Hypothalamus (tissue), 51 donors: ENCODE results near the gene PIK3C2G.
"Not testable (repeated sequence)": the region's sequence is repeated elsewhere in the genome, so short reads cannot be mapped to it uniquely, and the experiment has no call there.

Source experiments
- DNase-seq, 51 donors: peaks; one replicate each; lab custom pipeline; 2025; lab: John Stamatoyannopoulos, UW

PIK3C2G gene

DNA sequence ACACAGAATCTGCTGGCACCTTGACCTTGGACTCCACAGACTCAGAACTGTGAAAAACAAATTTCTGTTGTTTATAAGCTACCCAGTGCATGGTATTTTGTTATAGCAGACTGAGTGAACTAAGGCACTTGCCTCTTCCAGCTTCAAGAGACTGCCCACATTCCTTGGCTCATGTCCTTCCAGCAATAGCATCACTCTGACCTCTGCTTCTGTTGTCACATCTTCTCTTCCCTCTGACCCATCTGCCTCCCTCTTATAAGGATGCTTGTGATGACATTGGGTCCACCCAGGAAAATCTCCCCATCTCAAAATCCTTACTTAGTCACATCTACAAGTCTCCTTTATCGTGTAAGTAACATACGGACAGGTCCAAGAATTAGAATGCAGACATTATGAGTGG is 200.4 kb downstream of the PIK3C2G start:
- DNase-seq = peak in 1 of 51 donors; percentile 1

DNA sequence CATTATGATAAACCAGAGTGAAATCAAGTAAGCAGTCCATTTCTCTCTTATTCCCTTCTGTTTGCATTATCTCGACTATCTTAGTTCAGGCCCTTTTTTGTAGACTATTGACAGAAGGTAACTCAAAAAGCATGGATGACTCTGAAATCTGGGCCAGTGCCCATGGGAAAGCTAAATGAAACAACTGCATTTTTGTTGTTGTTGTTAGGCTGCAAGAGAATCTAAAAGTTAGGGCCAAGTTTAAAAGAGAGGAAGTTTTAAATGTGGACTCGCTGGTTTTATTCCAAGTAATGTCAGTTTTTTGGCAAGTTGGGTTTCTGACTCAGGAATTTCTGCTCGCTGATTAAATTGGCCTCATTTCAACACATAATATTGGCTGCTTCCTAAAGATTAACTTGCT is 201.1 kb downstream of the PIK3C2G start:
- peak in 5 of 51 donors; percentile 1 to 35 (median 14) for DNase-seq

- no peak for DNase-seq
These were observed 206.4 kb downstream of the PIK3C2G start for GRCh38 chr12:18467620-18468245.

DNA sequence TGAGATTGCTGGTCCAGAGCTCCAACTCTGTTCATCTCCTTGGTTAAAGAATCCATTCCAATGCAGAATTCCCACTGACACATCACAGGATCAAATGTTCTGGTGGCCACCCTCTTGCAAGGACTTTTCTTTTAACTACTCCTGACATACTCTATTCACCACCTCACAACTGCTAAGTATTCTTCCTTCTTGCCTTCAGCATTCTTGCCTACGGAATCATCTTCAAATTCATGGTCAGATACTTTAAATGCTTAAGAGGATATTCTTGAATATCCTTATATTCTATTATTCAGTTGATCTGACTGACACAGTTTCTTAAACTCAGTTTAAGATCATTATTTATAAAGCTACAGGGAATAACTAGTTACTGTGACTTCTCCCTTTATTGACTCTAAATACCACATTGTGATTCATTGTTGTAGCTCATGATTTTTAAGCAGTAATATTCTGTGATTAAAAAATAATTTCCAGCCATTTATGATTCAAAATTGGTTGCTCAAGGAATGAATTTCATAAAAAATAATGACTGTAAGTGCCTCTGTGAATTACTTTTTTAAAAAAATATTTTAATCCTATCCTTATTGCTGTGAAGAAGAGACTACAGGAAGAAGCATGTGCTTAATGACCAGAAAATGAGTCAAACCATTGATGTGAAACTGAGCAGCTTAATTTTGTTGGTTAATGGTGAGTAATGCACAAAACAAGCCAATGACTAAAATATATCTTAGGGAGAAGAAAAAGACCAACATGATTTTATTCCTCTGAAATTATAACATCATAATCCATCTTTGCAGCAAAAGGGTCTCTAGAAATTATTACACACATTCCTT is 207.1 kb downstream of the PIK3C2G start:
- DNase-seq = no peak

- DNase-seq = no peak
These were observed 208.9 kb downstream of the PIK3C2G start for GRCh38 chr12:18470251-18470650.

DNA sequence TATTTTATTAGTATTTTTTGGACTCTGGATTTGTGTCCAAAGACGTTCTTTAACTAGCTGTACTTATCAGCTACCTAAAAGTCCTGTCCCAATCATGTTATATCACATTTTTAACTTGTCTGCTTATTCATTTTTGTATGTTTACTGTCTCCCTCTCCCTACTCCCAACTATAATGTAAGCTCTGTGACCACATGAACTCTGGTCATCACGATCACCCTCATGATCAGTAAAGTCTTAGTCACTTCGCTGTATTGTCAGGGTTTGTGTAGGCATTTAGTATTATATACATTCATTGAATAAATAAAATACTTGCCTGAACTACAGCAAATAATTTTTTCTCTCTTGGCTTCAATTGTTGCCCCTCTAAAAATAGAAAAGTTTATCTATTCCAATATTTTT is 211.0 kb downstream of the PIK3C2G start:
- no peak for DNase-seq

DNA sequence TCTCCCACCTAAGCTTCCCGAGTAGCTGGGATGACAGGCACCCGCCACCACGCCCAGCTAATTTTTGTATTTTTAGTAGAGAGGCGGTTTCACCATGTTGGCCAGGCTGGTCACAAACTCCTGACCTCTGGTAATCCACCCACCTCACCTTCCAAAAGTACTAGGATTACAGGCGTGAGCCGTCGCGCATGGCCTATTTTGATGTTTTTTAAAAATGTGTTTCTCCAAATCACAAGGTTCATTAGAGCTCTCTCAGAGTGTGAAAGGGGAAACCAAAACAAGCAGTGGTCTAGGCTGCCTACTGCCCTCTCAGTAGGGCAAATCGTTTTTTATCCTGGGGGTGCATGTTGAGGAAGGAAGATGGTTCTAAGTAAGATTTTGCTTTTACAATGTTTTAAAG is 211.5 kb downstream of the PIK3C2G start:
- no peak for DNase-seq

GRCh38 chr12:18476861-18477260 is 215.5 kb downstream of the PIK3C2G start:
- DNase-seq = no peak

GRCh38 chr12:18479256-18479655 is 217.9 kb downstream of the PIK3C2G start:
- no peak for DNase-seq

GRCh38 chr12:18482601-18483120 is 221.3 kb downstream of the PIK3C2G start:
- DNase-seq = no peak

DNA sequence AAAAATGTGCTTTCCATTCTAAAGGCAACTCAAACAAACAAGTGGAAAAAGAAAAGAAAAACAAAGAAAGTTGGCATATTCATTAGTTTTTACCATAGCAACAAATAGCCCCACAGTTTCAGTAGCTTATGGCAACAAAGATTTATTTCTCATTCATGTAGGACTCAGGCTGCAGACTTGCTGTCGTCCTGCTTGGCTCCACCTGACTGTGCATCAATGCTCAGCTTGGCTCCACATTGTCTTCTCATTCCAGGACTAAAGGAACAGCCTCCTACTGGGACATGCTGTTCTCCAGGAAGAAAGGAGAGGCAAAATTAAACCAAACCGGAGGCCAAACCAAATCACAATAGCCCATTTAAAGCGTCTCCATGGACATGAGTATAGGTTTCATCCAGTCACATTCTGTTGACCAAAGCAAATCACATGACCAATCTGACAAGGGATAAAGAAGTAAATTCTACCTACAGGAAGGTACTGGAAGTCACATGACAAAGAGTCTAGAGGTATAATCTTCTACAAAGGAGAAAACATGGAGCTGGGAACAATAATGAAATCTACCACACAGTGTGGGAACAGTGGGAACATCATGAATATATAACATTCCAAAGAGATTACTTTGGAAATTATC is 222.5 kb downstream of the PIK3C2G start:
- peak in 32 of 51 donors; percentile 0 to 80 (median 23) for DNase-seq

DNA sequence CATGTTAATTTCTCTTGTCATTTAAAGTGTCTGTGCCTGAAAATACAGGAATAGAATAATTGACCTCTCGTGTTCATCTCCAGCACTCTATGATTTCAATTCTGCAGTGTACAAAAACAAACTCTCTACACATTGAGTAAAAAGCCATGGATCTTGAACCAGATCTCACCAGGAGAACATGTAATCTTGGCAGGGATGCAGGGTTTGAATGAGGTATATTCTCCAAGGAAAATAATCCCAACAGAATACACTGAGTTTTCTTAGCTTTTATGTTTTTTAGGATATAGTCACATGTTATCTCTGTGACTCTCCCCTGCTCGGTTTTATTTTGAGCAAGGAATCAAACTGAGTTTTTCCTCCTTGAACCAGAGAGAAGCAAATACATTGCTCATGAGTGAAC is 224.7 kb downstream of the PIK3C2G start:
- no peak for DNase-seq

GRCh38 chr12:18487509-18487908 is 226.2 kb downstream of the PIK3C2G start:
- DNase-seq = no peak

GRCh38 chr12:18492372-18493025 is 231.2 kb downstream of the PIK3C2G start:
- no peak for DNase-seq

DNA sequence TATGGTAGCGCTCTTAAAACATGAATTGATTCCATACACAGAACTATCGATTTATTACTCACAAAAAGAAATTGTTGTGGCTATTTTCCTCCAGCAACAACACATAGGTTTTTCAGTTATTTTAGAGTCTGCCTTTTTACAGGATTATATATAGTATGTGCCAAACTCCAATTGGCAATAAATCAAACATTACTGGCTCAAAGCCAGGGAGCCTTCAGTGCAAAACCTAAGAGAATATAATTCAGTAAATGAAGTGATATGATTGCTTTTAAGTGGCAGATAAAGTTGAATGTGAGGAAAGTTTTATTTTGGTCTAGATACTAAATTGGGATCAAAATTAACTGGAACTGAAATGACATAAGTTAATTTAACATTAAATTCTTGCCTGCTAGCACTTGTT is 234.8 kb downstream of the PIK3C2G start:
- no peak for DNase-seq

DNA sequence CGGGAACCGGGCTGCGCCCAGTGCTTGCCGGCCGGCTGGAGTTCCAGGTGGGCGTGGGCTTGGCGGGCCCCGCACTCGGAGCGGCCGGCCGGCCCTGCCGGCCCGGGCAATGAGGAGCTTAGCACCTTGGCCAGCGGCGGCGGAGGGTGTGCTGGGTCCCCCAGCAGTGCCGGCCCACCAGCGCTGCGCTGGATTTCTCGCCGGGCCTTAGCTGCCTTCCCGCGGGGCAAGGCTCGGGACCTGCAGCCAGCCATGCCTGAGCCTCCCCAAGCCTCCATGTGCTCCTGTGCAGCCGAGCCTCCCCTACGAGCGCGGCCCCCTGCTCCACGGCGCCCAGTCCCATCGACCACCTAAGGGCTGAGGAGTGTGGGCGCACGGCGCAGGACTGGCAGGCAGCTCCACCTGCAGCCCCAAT is 238.8 kb downstream of the PIK3C2G start:
- DNase-seq = peak in 1 of 51 donors; percentile 1

DNA sequence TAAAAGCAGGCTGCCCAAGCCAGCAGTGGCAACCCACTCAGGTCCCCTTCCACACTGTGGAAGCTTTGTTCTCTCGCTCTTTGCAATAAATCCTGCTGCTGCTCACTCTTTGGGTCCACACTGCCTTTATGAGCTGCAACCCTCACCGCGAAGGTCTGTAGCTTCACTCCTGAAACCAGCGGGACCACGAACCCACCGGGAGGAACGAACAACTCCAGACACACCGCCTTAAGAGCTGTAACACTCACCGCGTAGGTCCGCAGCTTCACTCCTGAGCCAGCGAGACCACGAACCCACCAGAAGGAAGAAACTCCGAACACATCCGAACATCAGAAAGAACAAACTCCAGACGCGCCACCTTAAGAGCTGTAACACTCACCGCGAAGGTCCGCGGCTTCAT is 239.4 kb downstream of the PIK3C2G start:
- not testable (repeated sequence) for DNase-seq

DNA sequence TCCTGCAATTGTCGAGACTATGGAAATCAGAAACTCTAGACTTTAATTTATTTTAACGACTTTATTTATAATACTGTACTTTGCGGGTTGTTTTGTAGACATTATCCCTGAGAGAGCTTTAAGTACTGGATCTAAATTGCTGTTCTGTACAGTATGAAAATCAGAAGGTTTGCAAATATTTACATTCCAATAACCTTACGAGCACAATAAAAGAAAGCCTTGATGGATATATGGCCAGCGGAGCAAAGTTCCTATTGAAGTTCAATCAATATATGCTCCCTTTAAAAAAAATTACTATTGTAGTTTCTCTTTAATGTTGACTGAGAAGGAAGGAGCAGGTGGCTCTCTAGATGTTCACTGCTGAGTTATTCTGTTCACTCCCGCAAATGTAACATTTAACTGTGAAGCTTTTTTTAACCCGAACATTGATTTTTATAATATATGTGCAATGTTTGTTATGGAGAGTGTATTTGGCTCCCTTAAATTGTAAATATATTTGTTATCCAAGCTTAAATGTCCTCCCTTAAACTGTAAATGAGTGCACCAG is 241.2 kb downstream of the PIK3C2G start:
- DNase-seq = no peak

- no peak for DNase-seq
These were observed 260.1 kb downstream of the PIK3C2G start for GRCh38 chr12:18521461-18521860.

GRCh38 chr12:18522806-18523205 is 261.5 kb downstream of the PIK3C2G start:
- no peak for DNase-seq

GRCh38 chr12:18542497-18542896 is 281.2 kb downstream of the PIK3C2G start:
- DNase-seq = not testable (repeated sequence)
